MM.1S (cell line): ENCODE results near the gene CALHM2.
A peak's percentile ranks its signal among the peaks of the same experiment; 100 is the strongest.

Experiments used
- DNase-seq: peaks from one replicate; pipeline ENCODE4 v3.0.0-alpha.2; 2015
- H2AFZ ChIP-seq: fragments of 300-600 bp; sonication (generic); 2 replicates; pipeline ENCODE4 v1.6.0; 2016; ENCODE audit warnings: antibody characterized with exemption, low read length
- H3F3A ChIP-seq: fragments of 300-600 bp; sonication (generic); 2 replicates; pipeline ENCODE4 v1.6.1; 2016; ENCODE audit warnings: mild to moderate bottlenecking, antibody characterized with exemption, low read length, moderate library complexity, mixed read lengths; ENCODE audit not compliant: insufficient read depth
- H3K27ac ChIP-seq: fragments of 300-600 bp; sonication (generic); 2 replicates; pipeline ENCODE4 v1.5.1; 2016; ENCODE audit warnings: mild to moderate bottlenecking, low read length
- H3K27me3 ChIP-seq: fragments of 300-600 bp; sonication (generic); replicated peaks from 2 replicates; pipeline ENCODE4 v1.6.0; 2016; ENCODE audit warnings: low read length; ENCODE audit not compliant: insufficient read depth
- H3K36me3 ChIP-seq: fragments of 300-600 bp; sonication (generic); replicated peaks from 2 replicates; pipeline ENCODE4 v1.6.1; 2016; ENCODE audit warnings: mild to moderate bottlenecking, low read length, mixed read lengths; ENCODE audit not compliant: insufficient read depth
- H3K4me1 ChIP-seq: fragments of 300-600 bp; sonication (generic); 2 replicates; pipeline ENCODE4 v1.6.1; 2016; ENCODE audit warnings: low read length, mixed read lengths
- H3K4me2 ChIP-seq: fragments of 300-600 bp; sonication (generic); 2 replicates; pipeline ENCODE4 v1.6.0; 2016; ENCODE audit warnings: low read depth, low read length
- H3K4me3 ChIP-seq: fragments of 300-600 bp; sonication (generic); 2 replicates; pipeline ENCODE4 v1.5.1; 2016; ENCODE audit warnings: low read length, mixed read lengths
- H3K79me2 ChIP-seq: fragments of 300-600 bp; sonication (generic); 2 replicates; pipeline ENCODE4 v1.6.1; 2016; ENCODE audit warnings: mixed run types, low read length, mixed read lengths
- H3K9ac ChIP-seq: fragments of 300-600 bp; sonication (generic); 2 replicates; pipeline ENCODE4 v1.6.1; 2016; ENCODE audit warnings: low read length, mixed read lengths
- H3K9me2 ChIP-seq: fragments of 300-600 bp; sonication (generic); replicated peaks from 2 replicates; pipeline ENCODE4 v1.6.1; 2016; ENCODE audit warnings: mild to moderate bottlenecking, low read length, mixed read lengths; ENCODE audit not compliant: insufficient read depth
- H3K9me3 ChIP-seq: fragments of 300-600 bp; sonication (generic); replicated peaks from 2 replicates; pipeline ENCODE4 v1.6.1; 2016; ENCODE audit warnings: mild to moderate bottlenecking, low read length, mixed read lengths; ENCODE audit not compliant: insufficient read depth
- H4K20me1 ChIP-seq: fragments of 300-600 bp; sonication (generic); 2 replicates; pipeline ENCODE4 v1.6.1; 2016; ENCODE audit warnings: mild to moderate bottlenecking, low read length, moderate library complexity, mixed read lengths; ENCODE audit not compliant: insufficient read depth
- EZH2 ChIP-seq: fragments of 300-600 bp; sonication (generic); optimal IDR thresholded peaks from 2 replicates; pipeline ENCODE3; 2017; ENCODE audit warnings: low read depth, mild to moderate bottlenecking, antibody characterized with exemption, low read length, mixed read lengths
- EZH2phosphoT487 ChIP-seq: fragments of 300-600 bp; sonication (generic); IDR thresholded peaks from 2 replicates; pipeline ENCODE4 v1.6.1; 2018; ENCODE audit warnings: antibody characterized with exemption, low read length
- TF ChIP-seq, protein P1 (sequence below): fragments of 300-600 bp; sonication (generic); IDR thresholded peaks from 2 replicates; pipeline ENCODE4 v1.5.1; 2016; ENCODE audit warnings: antibody characterized with exemption, low read length, mixed read lengths

CALHM2 gene

GRCh38 chr10:103495321-103495720 is 43.2 kb upstream of the CALHM2 start:
- H3K36me3 ChIP-seq = no peaks in the 10 kb centered on the region
- H2AFZ ChIP-seq = no peak overlapping the region
- H4K20me1 ChIP-seq = no peaks in the 10 kb centered on the region
- no peak overlapping the region for H3K4me3 ChIP-seq
- 0 out of 2 replicates have a peak overlapping the region, but pooled peaks have one; percentile 92 for H3K9ac ChIP-seq
- TF ChIP-seq EZH2phosphoT487 = no peak
- no peak for TF ChIP-seq EZH2
- TF ChIP-seq, protein P1, sequence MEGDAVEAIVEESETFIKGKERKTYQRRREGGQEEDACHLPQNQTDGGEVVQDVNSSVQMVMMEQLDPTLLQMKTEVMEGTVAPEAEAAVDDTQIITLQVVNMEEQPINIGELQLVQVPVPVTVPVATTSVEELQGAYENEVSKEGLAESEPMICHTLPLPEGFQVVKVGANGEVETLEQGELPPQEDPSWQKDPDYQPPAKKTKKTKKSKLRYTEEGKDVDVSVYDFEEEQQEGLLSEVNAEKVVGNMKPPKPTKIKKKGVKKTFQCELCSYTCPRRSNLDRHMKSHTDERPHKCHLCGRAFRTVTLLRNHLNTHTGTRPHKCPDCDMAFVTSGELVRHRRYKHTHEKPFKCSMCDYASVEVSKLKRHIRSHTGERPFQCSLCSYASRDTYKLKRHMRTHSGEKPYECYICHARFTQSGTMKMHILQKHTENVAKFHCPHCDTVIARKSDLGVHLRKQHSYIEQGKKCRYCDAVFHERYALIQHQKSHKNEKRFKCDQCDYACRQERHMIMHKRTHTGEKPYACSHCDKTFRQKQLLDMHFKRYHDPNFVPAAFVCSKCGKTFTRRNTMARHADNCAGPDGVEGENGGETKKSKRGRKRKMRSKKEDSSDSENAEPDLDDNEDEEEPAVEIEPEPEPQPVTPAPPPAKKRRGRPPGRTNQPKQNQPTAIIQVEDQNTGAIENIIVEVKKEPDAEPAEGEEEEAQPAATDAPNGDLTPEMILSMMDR = no peak
- H3K27me3 ChIP-seq = no peaks in the 10 kb centered on the region
- no peak for DNase-seq
- no peaks in the 10 kb centered on the region for H3K9me3 ChIP-seq
- H3K79me2 ChIP-seq = peaks cover 26% of the 10 kb centered on the region
- no peak overlapping the region for H3K27ac ChIP-seq
- peaks cover 60% of the 10 kb centered on the region for H3K4me1 ChIP-seq
- H3K9me2 ChIP-seq = no peaks in the 10 kb centered on the region
- H3F3A ChIP-seq = peaks cover 50% of the 10 kb centered on the region
- H3K4me2 ChIP-seq = peak overlapping the region; percentile 94; the same call in 1 of the 2 replicates

GRCh38 chr10:103493916-103494877 is 42.0 kb upstream of the CALHM2 start:
- H3K4me1 ChIP-seq = peaks cover 51% of the 10 kb centered on the region
- no peaks in the 10 kb centered on the region for H3K9me2 ChIP-seq
- no peaks in the 10 kb centered on the region for H3K36me3 ChIP-seq
- H3F3A ChIP-seq = peaks cover 39% of the 10 kb centered on the region
- H3K79me2 ChIP-seq = peaks cover 19% of the 10 kb centered on the region; the same call in 1 of the 2 replicates
- peak overlapping the region; percentile 94 for H3K4me2 ChIP-seq
- no peaks in the 10 kb centered on the region for H3K9me3 ChIP-seq
- peak overlapping the region; percentile 51; the same call in 1 of the 2 replicates for H3K27ac ChIP-seq
- TF ChIP-seq EZH2 (no peak), EZH2phosphoT487 (no peak)
- TF ChIP-seq, protein P1 = no peak
- no peaks in the 10 kb centered on the region for H3K27me3 ChIP-seq
- peak overlapping the region; percentile 16; the same call in 1 of the 2 replicates for H2AFZ ChIP-seq
- H3K9ac ChIP-seq = peak overlapping the region; percentile 92
- H4K20me1 ChIP-seq = no peaks in the 10 kb centered on the region
- peak; percentile 68 for DNase-seq
- peak overlapping the region; percentile 72 for H3K4me3 ChIP-seq

- Histone ChIP-seq H3K9me2 (no peaks in the 10 kb centered on the region), H3K27me3 (no peaks in the 10 kb centered on the region), H3K79me2 (peaks cover 19% of the 10 kb centered on the region; the same call in 1 of the 2 replicates), H3K36me3 (no peaks in the 10 kb centered on the region), H3K9me3 (no peaks in the 10 kb centered on the region), H2AFZ (peak within 1 kb of the TSS; percentile 16; the same call in 1 of the 2 replicates), H4K20me1 (no peaks in the 10 kb centered on the region), H3K27ac (peak within 1 kb of the TSS; percentile 51; the same call in 1 of the 2 replicates), H3K4me2 (peak within 1 kb of the TSS; percentile 94), H3K4me3 (peak within 1 kb of the TSS; percentile 72), H3K9ac (peak within 1 kb of the TSS; percentile 92), H3F3A (peaks cover 32% of the 10 kb centered on the region), H3K4me1 (peaks cover 47% of the 10 kb centered on the region)
- TF ChIP-seq, protein P1 = no peak
- no peak for TF ChIP-seq EZH2phosphoT487
- peak; percentile 74 for DNase-seq
Observed at GRCh38 chr10:103493362-103493915, 41.3 kb upstream of the CALHM2 start, which contains the start of gene NEURL1. Gene NEURL1, plus strand, starts transcription at chr10:103493705. Its CDS starts 683 bp downstream, at chr10:103494388.
